GM12864 (cell line): ENCODE data around the gene TSPO2.

ENCODE experiments used
- DNase-seq: peaks from one replicate; pipeline ENCODE4 v3.0.0-alpha.2; 2011; ENCODE audit warnings: low read depth
- H3K4me3 ChIP-seq: 2 replicates; pipeline ENCODE4 v1.5.1; 2011; ENCODE audit warnings: mild to moderate bottlenecking, low read depth, low read length, control low read depth
- CTCF ChIP-seq: IDR thresholded peaks from 2 replicates; pipeline ENCODE4 v1.5.1; 2011; ENCODE audit warnings: low read depth, mild to moderate bottlenecking, moderate library complexity, low read length, control low read depth, inconsistent platforms; ENCODE audit errors: missing control alignments

The TSPO2 gene

GRCh38 chr6:41093729-41094128 is 51.5 kb downstream of the TSPO2 start:
- no peak for DNase-seq
- no peak for TF ChIP-seq CTCF
- H3K4me3 ChIP-seq = no peak overlapping the region
